GM10266 (cell line): ENCODE data around the gene ALG3.
A peak's percentile ranks its signal among the peaks of the same experiment; 100 is the strongest.

Experiments used
- DNase-seq: peaks from one replicate; pipeline ENCODE4 v3.0.0; 2012; ENCODE audit errors: extremely low spot score
- CTCF ChIP-seq: IDR thresholded peaks from 2 replicates; pipeline ENCODE4 v1.5.1; 2012; ENCODE audit warnings: mild to moderate bottlenecking, low read depth; ENCODE audit not compliant: control insufficient read depth, insufficient read depth; ENCODE audit errors: missing control alignments

ALG3 gene

GRCh38 chr3:184248454-184249411, at the start of gene ALG3:
Gene ALG3, minus strand, starts transcription at chr3:184248962. Its CDS starts 22 bp downstream, at chr3:184248940.
- peak; percentile 92 for DNase-seq
- no peak for TF ChIP-seq CTCF

- no peak for DNase-seq
- TF ChIP-seq CTCF = no peak
Observed at GRCh38 chr3:184296616-184297015, 47.9 kb upstream of the ALG3 start.

GRCh38 chr3:184295771-184296170, 47.0 kb upstream of the ALG3 start:
- TF ChIP-seq CTCF = no peak
- DNase-seq = no peak

- no peak for TF ChIP-seq CTCF
- no peak for DNase-seq
Observed at GRCh38 chr3:184291738-184292445, 43.1 kb upstream of the ALG3 start.

GRCh38 chr3:184291044-184291737, 42.4 kb upstream of the ALG3 start:
- no peak for TF ChIP-seq CTCF

GRCh38 chr3:184290331-184290730, 41.6 kb upstream of the ALG3 start:
- DNase-seq = no peak
- TF ChIP-seq CTCF = no peak

More at GRCh38 chr3:184291044-184291737, 42.4 kb upstream of the ALG3 start:
- no peak for DNase-seq
